ENCODE data around the gene TLCD3A.
A peak's percentile ranks its signal among the peaks of the same experiment; 100 is the strongest.
"Not testable (repeated sequence)": the region's sequence is repeated elsewhere in the genome, so short reads cannot be mapped to it uniquely, and the experiment has no call there.

TLCD3A gene

DNA sequence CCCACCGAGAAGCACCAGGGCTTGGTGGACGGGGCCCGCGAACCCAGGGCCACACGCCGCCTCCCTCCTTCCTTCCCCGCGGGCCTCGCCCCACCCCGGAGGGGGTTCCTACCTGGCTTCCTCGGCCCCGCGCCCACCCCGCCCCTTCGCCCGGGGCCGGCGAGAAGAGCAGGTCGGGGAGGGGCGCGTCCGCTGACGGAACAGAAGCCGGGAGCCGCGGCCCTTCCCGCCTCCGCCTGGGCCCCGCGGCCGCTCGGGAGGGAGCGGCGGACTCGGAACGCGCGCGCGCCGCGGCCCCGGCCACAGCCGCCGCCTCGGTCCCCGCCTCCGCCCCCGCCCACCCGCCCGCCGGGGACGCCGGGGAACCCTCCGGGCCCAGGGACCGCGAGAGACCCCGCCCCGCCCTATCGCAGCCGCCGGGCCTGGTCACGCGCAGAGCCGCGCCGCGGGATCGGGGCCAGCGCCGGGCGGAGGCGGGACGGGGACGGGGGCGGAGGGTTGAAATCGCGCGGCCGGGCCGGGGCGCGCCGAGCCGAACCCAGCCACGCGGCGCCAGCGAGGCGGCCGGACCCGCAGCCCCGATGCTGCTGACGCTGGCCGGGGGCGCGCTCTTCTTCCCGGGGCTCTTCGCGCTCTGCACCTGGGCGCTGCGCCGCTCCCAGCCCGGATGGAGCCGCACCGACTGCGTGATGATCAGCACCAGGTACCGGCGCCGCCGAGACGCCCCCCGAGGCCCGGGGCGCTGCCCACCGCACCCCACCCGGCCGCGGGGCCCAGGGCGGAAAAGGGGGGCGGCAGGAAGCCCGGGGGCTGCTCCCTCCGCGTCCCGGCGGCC lies at the start of gene TLCD3A:
Gene TLCD3A (plus strand): TSS at position 530 of the 835 bp plus-strand sequence. CDS start 52 bp downstream, at position 582.
- peak; percentile 60 to 74 for DNase-seq

DNA sequence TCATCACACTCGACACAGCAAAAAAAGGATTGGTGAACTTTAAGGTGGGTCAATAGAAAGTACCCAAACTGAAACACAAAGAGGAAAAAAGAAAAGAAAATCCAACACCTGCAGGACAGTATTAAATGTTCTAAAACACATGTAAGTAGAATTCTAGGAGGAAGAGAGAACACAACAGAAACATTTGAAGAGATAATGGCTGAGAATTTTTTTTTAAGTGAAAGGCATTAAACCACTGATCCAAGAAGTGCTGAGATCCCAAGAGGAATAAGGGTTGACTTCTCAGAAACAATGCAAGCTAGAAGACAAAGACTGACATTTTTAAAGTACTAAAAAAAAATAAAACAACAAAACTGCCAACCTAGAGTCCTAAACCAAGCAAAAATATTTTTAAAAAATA lies 49.4 kb upstream of the TLCD3A start:
- DNase-seq, result no peak

DNA sequence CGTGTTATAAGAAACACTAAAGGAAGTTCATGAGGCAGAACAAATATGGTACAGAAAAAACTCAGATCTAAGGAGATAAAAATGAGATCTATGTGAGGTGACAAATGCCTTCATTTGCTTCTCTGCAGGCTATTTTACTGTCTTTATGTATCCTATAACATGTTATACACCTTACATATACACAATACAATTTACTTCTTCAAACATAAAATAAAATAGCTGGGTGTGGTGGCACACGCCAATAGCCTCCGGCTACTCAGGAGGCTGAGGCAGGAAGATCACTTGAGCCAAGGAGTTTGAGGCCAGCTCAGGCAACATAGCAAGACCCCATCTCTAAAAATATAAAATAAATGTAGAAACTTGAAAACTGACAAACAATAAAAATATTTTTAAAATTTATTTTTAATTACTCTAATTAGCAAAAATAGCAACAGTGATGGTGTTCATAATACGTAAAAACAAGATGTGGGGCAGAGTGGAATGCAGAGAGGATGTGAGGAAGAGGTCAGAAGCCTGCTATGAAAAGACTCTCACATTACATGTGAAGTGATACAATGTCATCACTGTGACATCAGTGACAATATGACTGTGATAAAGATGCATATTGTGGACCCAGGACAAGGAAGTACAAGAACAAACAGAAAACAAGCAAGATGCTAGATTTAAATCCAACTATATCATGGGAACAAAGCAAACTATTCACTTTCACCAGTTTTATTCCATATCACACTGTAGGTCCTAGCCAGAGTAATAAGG lies 48.7 kb upstream of the TLCD3A start:
- no peak for DNase-seq

GRCh38 chr17:685006-685405 lies 47.4 kb upstream of the TLCD3A start:
- DNase-seq, result no peak

DNA sequence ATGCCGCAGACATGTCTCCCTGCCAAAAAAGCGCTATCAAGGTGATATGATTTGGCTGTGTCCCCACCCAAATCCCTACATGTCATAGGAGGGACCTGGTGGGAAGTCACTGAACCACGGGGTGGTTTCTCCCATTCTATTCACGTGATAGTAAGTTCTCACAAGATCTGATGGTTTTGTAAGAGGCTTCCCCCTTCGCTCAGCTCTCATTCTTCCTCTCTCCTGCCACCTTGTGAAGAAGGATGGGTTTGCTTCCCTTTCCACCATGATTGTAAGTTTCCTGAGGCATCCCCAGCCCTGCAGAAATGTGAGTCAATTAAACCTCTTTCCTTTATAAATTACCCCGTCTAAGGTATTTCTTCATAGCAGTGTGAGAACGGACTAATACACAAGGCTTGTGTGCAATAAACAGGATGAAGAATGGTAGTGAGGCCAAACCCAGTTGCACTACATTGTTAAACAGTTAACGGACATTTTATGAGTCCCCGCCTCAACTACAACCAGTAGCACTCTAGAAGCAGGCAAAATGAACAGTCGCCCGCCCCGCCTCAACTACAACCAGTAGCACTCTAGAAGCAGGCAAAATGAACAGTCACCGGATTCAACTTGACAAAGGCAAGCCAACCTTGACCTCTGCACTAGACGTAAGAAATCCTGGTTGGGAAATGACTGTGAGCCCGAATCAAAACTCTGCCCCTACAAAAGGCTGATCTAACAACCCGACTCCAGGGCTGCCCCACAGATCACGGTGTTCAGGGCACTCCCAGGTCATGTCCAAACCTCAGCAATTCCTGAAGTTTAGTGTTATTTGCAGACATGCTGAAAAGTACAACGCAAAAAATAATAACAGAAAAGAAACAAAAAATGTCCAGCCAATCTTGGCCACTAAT lies 44.1 kb upstream of the TLCD3A start:
- DNase-seq, result no peak

DNA sequence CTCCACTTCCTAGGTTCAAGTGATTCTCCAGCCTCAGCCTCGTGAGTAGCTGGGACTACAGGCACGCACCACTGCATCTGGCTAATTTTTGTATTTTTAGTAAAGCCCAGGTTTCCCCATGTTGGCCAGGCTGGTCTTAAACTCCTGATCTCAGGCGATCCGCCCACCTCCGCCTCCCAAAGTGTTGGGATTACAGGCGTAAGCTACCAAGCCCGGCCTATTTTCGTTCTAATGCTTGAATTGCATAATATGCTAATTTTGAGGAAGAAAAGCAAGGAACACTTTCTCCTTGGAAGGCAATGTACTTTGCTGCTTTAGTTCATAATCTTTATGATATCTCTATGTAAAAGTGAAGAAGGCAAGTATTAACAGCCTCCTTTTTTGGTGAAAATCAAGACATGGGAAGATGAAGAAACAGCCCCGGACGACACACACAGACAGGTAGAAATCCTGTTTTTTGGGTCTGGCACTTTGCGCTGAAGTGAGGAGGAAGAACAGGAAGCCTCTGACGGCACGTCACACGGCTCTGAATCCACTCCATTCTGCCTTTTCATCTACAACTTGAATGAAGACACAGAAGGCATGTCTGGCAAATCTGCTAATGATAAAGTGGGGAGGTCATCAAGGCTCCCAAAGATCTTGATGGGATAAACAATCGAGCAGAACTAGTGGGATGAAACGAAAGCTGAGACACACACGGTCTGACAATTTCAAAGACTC lies 42.7 kb upstream of the TLCD3A start:
- DNase-seq, result no peak

GRCh38 chr17:690361-690760 lies 42.0 kb upstream of the TLCD3A start:
- no peak for DNase-seq

DNA sequence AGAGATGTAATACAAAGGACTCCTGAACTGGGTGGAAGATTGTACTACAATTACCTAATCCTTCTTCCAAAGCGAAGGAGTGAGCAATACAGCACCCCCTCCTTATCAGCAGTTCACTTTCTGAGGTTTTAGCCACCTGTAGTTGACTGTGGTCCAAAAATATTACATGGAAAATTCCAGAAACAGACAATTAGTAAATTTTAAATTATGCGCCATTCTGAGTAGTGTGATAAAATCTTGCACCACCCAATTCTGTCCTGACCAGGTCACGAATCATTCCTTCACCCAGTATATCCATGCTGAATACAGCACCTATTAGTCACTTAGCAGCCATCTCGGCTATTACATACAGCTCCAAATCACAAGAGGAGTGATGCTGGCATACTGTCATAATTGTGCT lies 41.0 kb upstream of the TLCD3A start:
- no peak for DNase-seq

DNA sequence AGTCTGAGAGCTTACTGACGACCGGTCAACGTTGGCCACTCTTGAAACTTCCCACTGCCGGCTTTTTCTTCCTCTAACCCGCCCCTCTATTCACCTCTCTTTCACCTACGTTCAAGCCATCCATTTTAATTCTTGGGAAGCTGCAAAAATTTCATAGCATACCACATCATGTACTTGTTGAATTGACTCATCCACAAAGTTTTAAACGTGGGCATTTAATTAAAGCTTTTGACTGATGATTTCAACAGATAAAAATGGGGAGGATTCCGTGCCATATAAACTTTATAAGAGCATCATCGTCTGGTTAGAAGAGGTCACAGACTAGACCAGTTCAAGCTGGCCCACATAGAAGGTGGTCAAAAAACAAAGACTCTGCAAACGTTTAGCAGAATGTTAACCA lies 40.3 kb upstream of the TLCD3A start:
- DNase-seq, result no peak

DNA sequence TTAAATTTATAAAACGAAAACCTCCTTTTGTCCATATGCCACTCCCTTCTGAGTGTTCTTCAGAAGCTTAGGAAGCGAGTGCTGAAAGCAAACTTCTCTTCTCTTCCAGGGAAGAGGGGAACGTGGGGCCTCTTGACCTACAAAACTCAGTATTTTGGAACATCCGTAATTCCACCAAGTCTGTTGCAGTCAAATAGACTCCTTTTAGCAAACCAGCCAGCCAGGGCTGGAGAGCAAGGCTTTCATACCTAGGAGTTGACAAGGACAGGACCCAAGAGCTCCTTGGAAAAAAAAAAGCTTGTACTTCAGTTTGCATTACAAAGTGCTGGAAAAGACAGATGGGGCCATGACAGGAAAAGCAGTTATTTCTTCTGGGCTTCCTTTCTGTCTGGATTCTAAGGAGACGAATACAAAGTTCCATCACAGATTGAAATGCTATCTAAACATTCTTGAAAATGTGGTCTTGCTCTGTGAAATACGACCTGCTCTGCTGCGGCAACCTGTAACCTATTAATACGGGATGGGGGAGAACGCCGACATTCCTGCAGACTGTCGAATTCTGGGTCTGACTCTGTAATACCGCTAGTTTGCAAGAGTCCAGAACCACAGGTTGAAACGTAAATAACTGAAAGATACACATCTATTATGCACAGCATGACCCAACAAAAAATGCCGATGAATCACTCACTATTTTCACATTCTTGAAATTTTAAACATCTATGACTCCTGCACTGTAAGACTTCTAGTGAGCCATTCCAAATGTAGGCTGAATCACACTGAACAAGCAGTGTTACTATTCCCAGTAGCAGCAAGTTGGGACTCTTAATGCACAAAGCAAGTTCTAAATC lies 38.4 kb upstream of the TLCD3A start:
- peak in 1 of 2 experiments; percentile 5 for DNase-seq

GRCh38 chr17:696369-696768 lies 36.0 kb upstream of the TLCD3A start:
- DNase-seq, result no peak

- DNase-seq, result no peak
Measured at GRCh38 chr17:697682-698081, 34.7 kb upstream of the TLCD3A start.

GRCh38 chr17:698096-698495 lies 34.3 kb upstream of the TLCD3A start:
- not testable (repeated sequence) for DNase-seq

DNA sequence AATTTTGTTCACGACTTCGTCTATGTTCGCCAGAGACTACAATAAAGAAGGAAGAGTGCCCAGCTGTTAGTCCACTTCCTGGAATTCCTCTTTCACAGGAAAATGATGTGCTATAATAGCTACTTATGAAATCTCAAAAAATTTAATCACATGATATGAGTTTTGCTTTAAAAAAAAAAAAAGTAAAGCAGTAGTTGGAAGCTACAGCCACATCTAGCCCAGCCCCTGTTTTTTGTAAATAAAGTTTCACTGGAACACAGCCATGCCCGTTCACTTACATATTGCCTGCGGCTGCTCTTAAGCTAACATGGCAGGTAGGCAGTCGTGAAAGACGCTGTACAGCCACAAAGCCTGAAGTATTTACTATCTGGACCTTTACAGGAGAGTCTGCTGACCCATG lies 33.1 kb upstream of the TLCD3A start:
- DNase-seq, result no peak

DNA sequence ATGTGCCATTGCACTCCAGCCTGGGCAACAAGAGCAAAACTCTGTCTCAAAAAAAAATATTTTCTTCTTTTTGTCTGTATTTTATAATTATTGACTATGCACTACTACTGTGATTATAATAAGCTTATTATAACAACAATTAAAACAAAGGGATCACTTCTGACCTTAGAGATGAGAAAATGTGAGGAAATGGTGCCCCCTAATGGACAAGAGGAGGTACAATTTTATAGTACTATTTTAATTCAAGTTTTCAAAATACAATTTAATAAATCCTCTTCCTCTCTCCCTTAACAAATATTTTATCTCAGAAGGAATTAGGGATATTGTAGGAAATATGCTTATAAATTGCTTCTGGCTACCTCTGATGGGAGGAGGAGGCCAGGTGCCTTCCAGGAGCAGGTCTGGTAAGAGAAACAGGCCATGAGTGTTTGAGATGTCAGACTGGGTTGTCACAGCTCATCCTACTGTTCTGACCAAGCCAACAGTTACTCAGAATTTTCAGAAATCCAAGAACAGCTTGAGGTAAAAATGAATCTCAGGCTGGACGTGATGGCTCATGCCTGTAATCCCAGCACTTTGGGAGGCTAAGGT lies 31.8 kb upstream of the TLCD3A start:
- DNase-seq, result no peak

DNA sequence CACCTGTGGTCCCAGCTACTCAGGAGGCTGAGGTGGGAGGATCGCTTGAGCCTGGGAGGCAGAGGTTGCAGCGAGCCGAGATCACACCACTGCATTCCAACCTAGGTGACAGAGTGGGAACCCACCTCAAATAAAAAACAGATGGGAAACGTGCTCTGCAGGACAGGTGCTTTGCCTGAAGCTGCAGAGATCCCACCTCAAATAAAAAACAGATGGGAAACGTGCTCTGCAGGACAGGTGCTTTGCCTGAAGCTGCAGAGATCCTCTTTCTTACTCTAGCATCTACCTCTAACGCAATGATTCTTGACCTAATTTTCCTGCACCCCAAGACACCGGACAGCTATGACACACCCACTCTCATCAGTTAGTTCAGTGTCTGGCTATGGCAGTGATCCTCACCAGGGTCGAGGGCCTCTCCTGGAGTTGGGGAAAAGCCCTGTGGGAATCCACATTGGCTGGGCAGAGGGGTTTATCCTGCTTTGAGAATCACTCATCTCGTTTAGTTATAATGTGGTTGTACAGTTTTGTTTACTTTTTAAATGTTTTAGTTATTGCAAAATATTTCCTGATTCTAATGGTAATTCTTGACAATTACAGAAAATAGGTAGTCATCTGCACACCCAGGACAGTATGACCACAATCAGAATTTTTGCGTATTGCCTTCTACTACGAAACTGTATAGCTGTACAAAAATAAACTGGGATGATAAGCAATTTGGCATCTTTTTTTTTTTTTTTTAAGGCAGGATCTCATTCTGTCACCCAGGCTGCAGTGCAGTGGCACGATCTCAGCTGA lies 29.1 kb upstream of the TLCD3A start:
- DNase-seq, result no peak

GRCh38 chr17:704111-704864 lies 28.1 kb upstream of the TLCD3A start:
- no peak for DNase-seq

DNA sequence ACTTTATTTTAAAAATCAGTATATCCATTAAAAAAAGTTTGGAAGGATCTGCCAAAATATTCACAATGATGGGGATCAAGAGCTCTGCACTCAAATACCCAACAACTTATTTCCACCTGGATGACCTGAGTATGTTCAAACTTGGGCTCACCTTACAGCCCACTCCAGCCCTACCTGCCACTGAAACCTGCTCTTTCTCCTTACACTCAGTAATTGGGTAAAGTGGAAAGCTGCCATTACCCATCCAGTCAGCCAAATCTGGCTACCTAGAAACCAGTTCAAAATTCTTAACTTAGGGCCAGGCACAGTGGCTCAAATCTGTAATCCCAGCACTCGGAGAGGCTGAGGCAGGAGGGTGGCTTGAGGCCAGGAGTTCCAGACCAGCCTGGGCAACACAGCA lies 27.4 kb upstream of the TLCD3A start:
- no peak for DNase-seq

GRCh38 chr17:705863-706262 lies 26.5 kb upstream of the TLCD3A start:
- no peak for DNase-seq

Measured in activated T-cell treated with anti-CD3 and anti-CD28 coated beads, Interleukin-2, amount 50 U/mL, for 48 hours (primary cell).